A549 (cell line): Measurements from ENCODE around the gene PARD3B.

Source experiments
- BHLHE40 ChIP-seq: IDR thresholded peaks from 2 replicates; pipeline ENCODE4 v1.6.1; 2012; ENCODE audit warnings: low read depth, low read length, inconsistent platforms
- CBX2 ChIP-seq: fragments of 200-600 bp; sonication (generic); IDR thresholded peaks from 2 replicates; pipeline ENCODE4 v1.6.1; 2016; ENCODE audit warnings: low read depth, mild to moderate bottlenecking, borderline replicate concordance
- CEBPB ChIP-seq, 2 experiments: fragments of >200 bp in 1 of 2; sonication (Bioruptor Twin) in 1 of 2; formaldehyde crosslinking in 1 of 2; IDR thresholded peaks; 2 replicates each; pipeline ENCODE4 v1.6.1; 2012 to 2016
- CTCF ChIP-seq: fragments of >200 bp; sonication (Bioruptor Twin); formaldehyde crosslinking; IDR thresholded peaks from 3 replicates; pipeline ENCODE4 v1.5.1; 2016
- EHMT2 ChIP-seq: fragments of 200-600 bp; sonication (generic); IDR thresholded peaks from 2 replicates; pipeline ENCODE4 v1.6.1; 2016; ENCODE audit warnings: antibody characterized with exemption, low read depth, mild to moderate bottlenecking, moderate library complexity
- ELK1 ChIP-seq: fragments of 150-350 bp; IDR thresholded peaks from 2 replicates; pipeline ENCODE4 v1.6.1; 2014; ENCODE audit warnings: low read depth, mild to moderate bottlenecking, low read length
- KDM5A ChIP-seq: fragments of 200-600 bp; sonication (generic); IDR thresholded peaks from 2 replicates; pipeline ENCODE4 v1.6.1; 2016; ENCODE audit warnings: antibody characterized with exemption, mild to moderate bottlenecking
- MYC ChIP-seq: IDR thresholded peaks from 2 replicates; pipeline ENCODE4 v1.6.1; 2012; ENCODE audit warnings: mild to moderate bottlenecking, inconsistent platforms, low read length, improper control_type of control experiment, borderline replicate concordance
- NFE2L2 ChIP-seq: fragments of 150-350 bp; conservative IDR thresholded peaks from 2 replicates; pipeline ENCODE4 v1.6.1; 2014; ENCODE audit warnings: low read length
- POLR2A ChIP-seq: IDR thresholded peaks from 2 replicates; pipeline ENCODE4 v1.6.1; 2012; ENCODE audit warnings: mild to moderate bottlenecking, low read length
- RARB ChIP-seq: fragments of 250-450 bp; sonication (Bioruptor Pico); IDR thresholded peaks from 2 replicates; pipeline ENCODE4 v1.8.0; 2021; ENCODE audit warnings: mild to moderate bottlenecking, moderate library complexity
- RCOR1 ChIP-seq: fragments of 150-350 bp; IDR thresholded peaks from 2 replicates; pipeline ENCODE4 v1.6.1; 2014; ENCODE audit warnings: antibody characterized with exemption, low read length, low read depth
- TF ChIP-seq, protein P1 (sequence below): fragments of >200 bp; sonication (Bioruptor Twin); formaldehyde crosslinking; IDR thresholded peaks from 3 replicates; pipeline ENCODE4 v1.6.1; 2016

- TF ChIP-seq POLR2A (no peak), CBX2 (no peak), ELK1 (no peak), CTCF (no peak), NFE2L2 (no peak), MYC (no peak), EHMT2 (no peak), RCOR1 (no peak), CEBPB (IDR thresholded peaks at IDR 0.05) (no peak), RARB (CRISPR knock-in tag) (no peak), KDM5A (no peak), BHLHE40 (no peak)
- TF ChIP-seq, protein P1, sequence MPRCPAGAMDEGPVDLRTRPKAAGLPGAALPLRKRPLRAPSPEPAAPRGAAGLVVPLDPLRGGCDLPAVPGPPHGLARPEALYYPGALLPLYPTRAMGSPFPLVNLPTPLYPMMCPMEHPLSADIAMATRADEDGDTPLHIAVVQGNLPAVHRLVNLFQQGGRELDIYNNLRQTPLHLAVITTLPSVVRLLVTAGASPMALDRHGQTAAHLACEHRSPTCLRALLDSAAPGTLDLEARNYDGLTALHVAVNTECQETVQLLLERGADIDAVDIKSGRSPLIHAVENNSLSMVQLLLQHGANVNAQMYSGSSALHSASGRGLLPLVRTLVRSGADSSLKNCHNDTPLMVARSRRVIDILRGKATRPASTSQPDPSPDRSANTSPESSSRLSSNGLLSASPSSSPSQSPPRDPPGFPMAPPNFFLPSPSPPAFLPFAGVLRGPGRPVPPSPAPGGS = no peak
Observed at GRCh38 chr2:205311201-205311600, 765.9 kb downstream of the PARD3B start.
